Smooth muscle cell (in vitro differentiated cells): Measurements from ENCODE around the gene RARG. TPM values are rescaled to one million over a fixed set of nuclear protein-coding genes. Genes with fewer than 3 reads are reported as not detected.

Experiments
- DNase-seq: peaks from one replicate; lab custom pipeline; 2025; ENCODE audit not compliant: unreplicated experiment; lab: John Stamatoyannopoulos, UW
- H2AFZ ChIP-seq: fragments of 200-600 bp; sonication (generic); 2 replicates; pipeline ENCODE4 v1.6.0; 2016; ENCODE audit warnings: antibody characterized with exemption, low read depth, mild to moderate bottlenecking
- H3F3A ChIP-seq: fragments of 200-600 bp; sonication (generic); 2 replicates; pipeline ENCODE4 v1.6.0; 2017; ENCODE audit warnings: antibody characterized with exemption, low read depth
- H3K27ac ChIP-seq: fragments of 200-600 bp; sonication (generic); 2 replicates; pipeline ENCODE4 v1.5.1; 2016; ENCODE audit warnings: low read depth, mild to moderate bottlenecking
- H3K27me3 ChIP-seq: fragments of 200-600 bp; sonication (generic); 2 replicates; pipeline ENCODE4 v1.6.1; 2016; ENCODE audit warnings: low read depth, mild to moderate bottlenecking
- H3K36me3 ChIP-seq: fragments of 200-600 bp; sonication (generic); 2 replicates; pipeline ENCODE4 v1.5.1; 2016; ENCODE audit warnings: low read depth
- H3K4me1 ChIP-seq: fragments of 200-600 bp; sonication (generic); 2 replicates; pipeline ENCODE4 v1.5.1; 2016; ENCODE audit warnings: low read depth
- H3K4me2 ChIP-seq: fragments of 200-600 bp; sonication (generic); 2 replicates; pipeline ENCODE4 v1.6.0; 2016; ENCODE audit warnings: mild to moderate bottlenecking
- H3K4me3 ChIP-seq: fragments of 200-600 bp; sonication (generic); 2 replicates; pipeline ENCODE4 v1.5.1; 2016; ENCODE audit warnings: mild to moderate bottlenecking
- H3K79me2 ChIP-seq: fragments of 200-600 bp; sonication (generic); 2 replicates; pipeline ENCODE4 v1.6.0; 2016; ENCODE audit warnings: low read depth, mild to moderate bottlenecking
- H3K9ac ChIP-seq: fragments of 200-600 bp; sonication (generic); 2 replicates; pipeline ENCODE4 v1.6.0; 2016; ENCODE audit warnings: low read depth
- H3K9me3 ChIP-seq: fragments of 200-600 bp; sonication (generic); replicated peaks from 2 replicates; pipeline ENCODE4 v1.5.1; 2016; ENCODE audit warnings: low read depth
- H4K20me1 ChIP-seq: fragments of 200-600 bp; sonication (generic); 2 replicates; pipeline ENCODE4 v1.6.0; 2016; ENCODE audit warnings: low read depth
- CTCF ChIP-seq: fragments of 200-600 bp; sonication (generic); IDR thresholded peaks from 2 replicates; pipeline ENCODE4 v1.5.1; 2017; ENCODE audit warnings: borderline replicate concordance, mild to moderate bottlenecking, antibody characterized with exemption; ENCODE audit not compliant: insufficient read depth, poor library complexity, severe bottlenecking
- WGBS: methylation state at CpG from one replicate; pipeline ENCODE4 v1.1.7; 2016; ENCODE audit warnings: low lambda C conversion rate; 5-methylcytosine and 5-hydroxymethylcytosine counted together
- polyA plus RNA-seq: library from polyadenylated mRNA; unstranded; fragments of >200 nt; fragmentation: Nextera tagmentation; extraction: Ambion mirVana; gene quantifications from 2 replicates; pipeline ENCODE4 v1.2.1, GENCODE V29; 2016
- total RNA-seq: library from RNA; depleted of rRNA; stranded (reverse); fragments of >200 nt; gene quantifications from 2 replicates; pipeline ENCODE4 v1.2.3, GENCODE V29; 2014

The RARG gene
- total and polyA plus RNA-seq, 2 experiments from 2014 or later = 21.8 to 32.9 TPM

- Histone ChIP-seq H3K79me2 (no peaks in the 10 kb centered on the region), H3K36me3 (no peaks in the 10 kb centered on the region), H3K27me3 (no peaks in the 10 kb centered on the region), H4K20me1 (no peaks in the 10 kb centered on the region), H2AFZ (no peak overlapping the region), H3K4me3 (no peak overlapping the region), H3F3A (no peaks in the 10 kb centered on the region), H3K9ac (no peak overlapping the region), H3K4me1 (peaks cover 4% of the 10 kb centered on the region), H3K27ac (no peak overlapping the region), H3K9me3 (no peaks in the 10 kb centered on the region), H3K4me2 (no peak overlapping the region)
- TF ChIP-seq CTCF = no peak
- no peak for DNase-seq
- 59% methylated on average over 11 of the region's 11 CpGs for WGBS
These were observed 9.8 kb upstream of the RARG start for GRCh38 chr12:53241623-53242412.

- DNase-seq = no peak
- 80% methylated on average over 10 of the region's 10 CpGs for WGBS
- Histone ChIP-seq H3K9ac (no peak overlapping the region), H3K4me2 (no peak overlapping the region), H4K20me1 (no peaks in the 10 kb centered on the region), H2AFZ (no peak overlapping the region), H3K9me3 (no peaks in the 10 kb centered on the region), H3K27ac (no peak overlapping the region), H3K27me3 (no peaks in the 10 kb centered on the region), H3F3A (no peaks in the 10 kb centered on the region), H3K4me3 (no peak overlapping the region), H3K79me2 (no peaks in the 10 kb centered on the region), H3K4me1 (peaks cover 7% of the 10 kb centered on the region), H3K36me3 (no peaks in the 10 kb centered on the region)
- TF ChIP-seq CTCF = no peak
These were observed 7.7 kb upstream of the RARG start for GRCh38 chr12:53239643-53240258.

- no peak overlapping the region for H2AFZ ChIP-seq
- H4K20me1 ChIP-seq = no peaks in the 10 kb centered on the region
- no peak overlapping the region for H3K4me2 ChIP-seq
- peaks cover 28% of the 10 kb centered on the region for H3K4me1 ChIP-seq
- no peaks in the 10 kb centered on the region for H3F3A ChIP-seq
- H3K36me3 ChIP-seq = no peaks in the 10 kb centered on the region
- no peaks in the 10 kb centered on the region for H3K9me3 ChIP-seq
- 100% methylated on average over 1 of the region's 1 CpG for WGBS
- no peak overlapping the region for H3K27ac ChIP-seq
- TF ChIP-seq CTCF = no peak
- no peaks in the 10 kb centered on the region for H3K79me2 ChIP-seq
- no peak overlapping the region for H3K9ac ChIP-seq
- H3K4me3 ChIP-seq = no peak overlapping the region
- no peak for DNase-seq
- no peaks in the 10 kb centered on the region for H3K27me3 ChIP-seq
These were observed 4.6 kb upstream of the RARG start for GRCh38 chr12:53236443-53237111.
